Upper lobe of left lung (tissue), 6 donors: ENCODE data around the gene PLA2G2A. TPM values are rescaled to one million over a fixed set of nuclear protein-coding genes. Genes with fewer than 3 reads are reported as not detected.

Source experiments
- ATAC-seq, 2 donors: fragments of 200-7000 bp; cut with Tn5 transposase; one replicate each; pipeline ENCODE4 v1.9.1; 2022; ENCODE audit warnings: mild to moderate bottlenecking in 2 of 2, moderate library complexity in 2 of 2; ENCODE audit not compliant: low FRiP score in 2 of 2
- DNase-seq, 2 donors: peaks; one replicate each; pipeline ENCODE4 v3.0.0-alpha.2; 2019 to 2020
- H3K27ac ChIP-seq, 4 donors: fragments of 200-600 bp; sonication (generic); one replicate each; pipeline ENCODE4 v1.5.1; 2016 to 2019
- H3K27me3 ChIP-seq, 4 donors: fragments of 200-600 bp; sonication (generic); one replicate each; pipeline ENCODE4 v1.5.1; 2017 to 2019
- H3K36me3 ChIP-seq, 4 donors: fragments of 200-600 bp; sonication (generic); one replicate each; pipeline ENCODE4 v1.5.1; 2016 to 2019
- H3K4me1 ChIP-seq, 4 donors: fragments of 200-600 bp; sonication (generic); one replicate each; pipeline ENCODE4 v1.5.1; 2018 to 2019
- H3K4me3 ChIP-seq, 4 donors: fragments of 200-600 bp; sonication (generic); one replicate each; pipeline ENCODE4 v1.5.1; 2017 to 2019; ENCODE audit warnings: mild to moderate bottlenecking in 2 of 4, moderate library complexity in 1 of 4
- H3K9me3 ChIP-seq, 4 donors: fragments of 200-600 bp; sonication (generic); one replicate each; pipeline ENCODE4 v1.5.1; 2018 to 2019
- EP300 ChIP-seq, 4 donors: sonication (generic); formaldehyde crosslinking; IDR thresholded peaks; one replicate each; pipeline ENCODE4 v1.5.1; 2017; ENCODE audit warnings: antibody characterized with exemption in 4 of 4, control low read depth in 2 of 4
- POLR2A ChIP-seq, 4 donors: fragments of 450-650 bp; IDR thresholded peaks; one replicate each; pipeline ENCODE4 v1.5.1; 2016 to 2017; ENCODE audit warnings: antibody characterized with exemption in 4 of 4, mild to moderate bottlenecking in 2 of 4
- POLR2AphosphoS5 ChIP-seq, 2 donors: sonication (generic); formaldehyde crosslinking; IDR thresholded peaks; one replicate each; pipeline ENCODE4 v1.5.1; 2017; ENCODE audit warnings: antibody characterized with exemption in 2 of 2
- WGBS, 2 donors: methylation state at CpG; one replicate each; pipeline ENCODE4 v1.1.5; 2017 to 2018; 5-methylcytosine and 5-hydroxymethylcytosine counted together
- total RNA-seq, 6 donors: library from RNA; depleted of rRNA in 4 of 6; stranded (reverse); fragments of >200 nt in 4 of 6; gene quantifications; one replicate each; pipeline versions ENCODE4 v1.1.0 to v1.2.1, GENCODE V29; 2016 to 2021
- TF ChIP-seq, protein P1 (sequence below), 6 experiments: fragments of 450-650 bp in 4 of 6; fragments of 200-600 bp in 2 of 6; sonication (generic) in 2 of 6; IDR thresholded peaks; one replicate each; pipeline ENCODE4 v1.5.1; 2016 to 2019; ENCODE audit warnings: antibody characterized with exemption in 6 of 6
- donor health status: DM: no; HTN: no; CAD: no; lungs with moderate emphysema.
- donor health status: DM: no; HTN: yes; CAD: no; lungs with severe emphysema.

Gene PLA2G2A
- total RNA-seq, 6 donors from 2014 or later = 0.76 to 136 (median 14.9) TPM; not detected in 1

DNA sequence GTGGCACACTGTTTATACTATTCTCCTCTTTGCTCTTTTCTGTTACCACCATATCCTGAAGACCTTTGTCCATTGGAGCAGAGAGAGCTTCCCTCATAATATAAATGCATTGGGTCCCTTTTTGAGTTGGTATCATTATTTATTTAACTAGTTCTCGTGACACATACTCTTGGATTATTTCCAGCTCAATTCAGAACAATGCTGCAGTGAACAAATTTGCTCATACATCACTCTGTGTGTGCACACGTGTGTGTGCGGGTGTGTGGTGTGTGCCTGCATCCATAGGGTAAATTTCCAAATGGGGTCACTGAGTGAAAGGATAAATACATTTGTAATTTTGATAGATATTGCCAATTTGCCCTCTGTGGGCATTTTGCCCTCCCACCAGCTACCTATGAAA is 5.8 kb downstream of the PLA2G2A start:
- Histone ChIP-seq H3K36me3 (no peaks in the 10 kb centered on the region), H3K9me3 (no peaks in the 10 kb centered on the region), H3K27ac (no peak overlapping the region), H3K27me3 (no peaks in the 10 kb centered on the region), H3K4me3 (no peak overlapping the region), H3K4me1 (peaks cover 0 to 3% (median 0%) of the 10 kb centered on the region in 4 donors)
- no peak for ATAC-seq
- 52 to 54% methylated on average over 3 of the region's 3 CpGs for WGBS, 2 donors
- no peak for TF ChIP-seq EP300 (IDR thresholded peaks at IDR 0.05)
- no peak for TF ChIP-seq POLR2A (IDR thresholded peaks at IDR 0.05)
- TF ChIP-seq, protein P1, sequence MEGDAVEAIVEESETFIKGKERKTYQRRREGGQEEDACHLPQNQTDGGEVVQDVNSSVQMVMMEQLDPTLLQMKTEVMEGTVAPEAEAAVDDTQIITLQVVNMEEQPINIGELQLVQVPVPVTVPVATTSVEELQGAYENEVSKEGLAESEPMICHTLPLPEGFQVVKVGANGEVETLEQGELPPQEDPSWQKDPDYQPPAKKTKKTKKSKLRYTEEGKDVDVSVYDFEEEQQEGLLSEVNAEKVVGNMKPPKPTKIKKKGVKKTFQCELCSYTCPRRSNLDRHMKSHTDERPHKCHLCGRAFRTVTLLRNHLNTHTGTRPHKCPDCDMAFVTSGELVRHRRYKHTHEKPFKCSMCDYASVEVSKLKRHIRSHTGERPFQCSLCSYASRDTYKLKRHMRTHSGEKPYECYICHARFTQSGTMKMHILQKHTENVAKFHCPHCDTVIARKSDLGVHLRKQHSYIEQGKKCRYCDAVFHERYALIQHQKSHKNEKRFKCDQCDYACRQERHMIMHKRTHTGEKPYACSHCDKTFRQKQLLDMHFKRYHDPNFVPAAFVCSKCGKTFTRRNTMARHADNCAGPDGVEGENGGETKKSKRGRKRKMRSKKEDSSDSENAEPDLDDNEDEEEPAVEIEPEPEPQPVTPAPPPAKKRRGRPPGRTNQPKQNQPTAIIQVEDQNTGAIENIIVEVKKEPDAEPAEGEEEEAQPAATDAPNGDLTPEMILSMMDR (IDR thresholded peaks at IDR 0.05) = no peak
- no peak for TF ChIP-seq POLR2AphosphoS5 (IDR thresholded peaks at IDR 0.05)
- DNase-seq = no peak

DNA sequence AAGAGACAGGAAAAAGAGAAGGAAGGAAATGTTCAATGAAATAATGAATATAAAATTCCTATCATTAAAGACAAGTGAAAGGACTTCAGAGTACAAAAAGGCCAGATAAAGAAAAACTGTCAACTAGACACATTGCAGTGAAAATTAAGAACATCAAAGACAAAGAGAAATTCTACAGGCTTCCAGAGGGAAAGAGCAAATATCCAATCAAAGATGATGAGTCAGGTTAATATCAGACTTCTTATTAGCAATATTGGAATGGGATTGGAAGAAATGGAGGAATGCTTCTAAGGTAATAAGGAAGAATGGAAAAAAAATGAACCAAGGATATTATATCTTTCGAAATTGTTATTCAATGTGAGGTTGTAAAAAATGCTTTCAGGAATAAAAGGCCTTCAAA is 7.8 kb downstream of the PLA2G2A start:
- 83 to 91% methylated on average over 1 of the region's 1 CpG for WGBS, 2 donors

DNA sequence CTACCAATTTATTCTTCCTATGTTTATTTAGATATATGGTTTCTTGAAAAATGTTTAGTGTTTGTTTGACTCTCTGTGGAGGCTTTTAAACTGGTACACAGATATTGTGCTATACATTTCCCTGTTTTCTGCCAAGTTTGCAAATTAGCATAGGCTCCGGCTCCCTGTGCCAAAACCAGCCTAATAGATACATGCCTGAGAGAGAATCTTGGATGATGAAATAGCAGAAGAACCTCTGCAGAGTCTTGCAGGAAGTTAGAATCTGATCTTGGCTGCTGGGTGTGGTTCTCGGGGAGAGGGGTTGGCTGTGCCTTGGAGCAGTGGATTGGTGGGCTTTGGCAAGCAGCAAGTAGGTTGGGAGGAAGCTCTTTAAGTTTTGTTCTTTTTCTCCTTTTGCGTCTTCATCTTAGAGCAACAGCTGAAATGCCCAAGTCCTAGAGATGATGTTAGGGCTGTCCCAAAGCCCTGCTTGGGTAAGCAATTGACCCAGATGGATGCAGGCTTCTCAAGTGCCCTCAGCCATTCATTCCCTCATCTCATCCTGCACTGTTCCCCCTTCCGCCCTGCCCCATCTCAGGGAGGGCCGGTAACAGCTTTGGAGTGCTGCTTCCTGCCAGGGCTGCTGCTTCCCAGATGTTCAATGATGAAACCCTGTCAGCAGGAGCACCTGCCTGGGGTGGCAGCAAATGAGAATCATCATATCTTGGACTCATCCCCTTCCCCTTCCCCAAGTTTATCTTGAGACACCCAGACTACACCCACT is 9.3 kb downstream of the PLA2G2A start:
- 74 to 76% methylated on average over 5 of the region's 5 CpGs for WGBS, 2 donors
- Histone ChIP-seq H3K36me3 (no peaks in the 10 kb centered on the region), H3K4me3 (no peak overlapping the region), H3K27me3 (no peaks in the 10 kb centered on the region), H3K27ac (no peak overlapping the region), H3K4me1 (peaks cover 0 to 3% (median 0%) of the 10 kb centered on the region in 4 donors), H3K9me3 (no peaks in the 10 kb centered on the region)
- TF ChIP-seq, protein P1 (IDR thresholded peaks at IDR 0.05) = no peak
- TF ChIP-seq POLR2AphosphoS5 (IDR thresholded peaks at IDR 0.05) (no peak), EP300 (IDR thresholded peaks at IDR 0.05) (no peak), POLR2A (IDR thresholded peaks at IDR 0.05) (no peak)
- ATAC-seq (no peak), DNase-seq (no peak)

More for the DNA sequence above, 7.8 kb downstream of the PLA2G2A start:
- H3K4me1 ChIP-seq = peaks cover 0 to 3% (median 0%) of the 10 kb centered on the region in 4 donors
- TF ChIP-seq, protein P1 (IDR thresholded peaks at IDR 0.05) = no peak
- no peak for TF ChIP-seq POLR2AphosphoS5 (IDR thresholded peaks at IDR 0.05)
- no peak for TF ChIP-seq POLR2A (IDR thresholded peaks at IDR 0.05)
- TF ChIP-seq EP300 (IDR thresholded peaks at IDR 0.05) = no peak
- H3K36me3 ChIP-seq = no peaks in the 10 kb centered on the region
- no peak overlapping the region for H3K4me3 ChIP-seq
- H3K27me3 ChIP-seq = no peaks in the 10 kb centered on the region
- ATAC-seq (no peak), DNase-seq (no peak)
- no peak overlapping the region for H3K27ac ChIP-seq
- no peaks in the 10 kb centered on the region for H3K9me3 ChIP-seq

DNA sequence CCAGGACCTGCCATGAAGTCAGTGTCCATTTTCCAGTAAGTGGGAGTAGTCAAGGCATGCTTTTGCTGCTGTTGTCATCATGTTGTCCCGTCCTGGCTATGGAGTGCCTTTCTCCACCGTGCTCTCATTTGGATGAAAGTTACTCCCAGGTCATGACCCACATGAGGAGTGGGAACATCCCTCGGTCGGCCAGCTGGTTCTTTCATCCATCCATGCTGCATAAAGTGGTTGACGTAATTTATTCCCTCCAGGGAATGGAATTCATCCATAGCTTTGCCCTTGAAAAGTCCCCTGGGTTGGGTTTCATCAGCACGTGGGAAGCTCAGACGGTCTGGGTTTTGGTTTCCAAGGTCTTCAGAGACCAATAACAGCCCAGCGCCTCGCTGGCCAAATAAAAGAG is 11.6 kb downstream of the PLA2G2A start:
- 80 to 81% methylated on average over 9 of the region's 9 CpGs for WGBS, 2 donors
- ATAC-seq = peak in 1 of 2 donors; percentile 93
- Histone ChIP-seq H3K9me3 (no peaks in the 10 kb centered on the region), H3K4me1 (no peaks in the 10 kb centered on the region), H3K27me3 (no peaks in the 10 kb centered on the region), H3K4me3 (no peak overlapping the region), H3K27ac (no peak overlapping the region), H3K36me3 (no peaks in the 10 kb centered on the region)
- no peak for DNase-seq
- TF ChIP-seq POLR2A (IDR thresholded peaks at IDR 0.05) (no peak), EP300 (IDR thresholded peaks at IDR 0.05) (no peak), POLR2AphosphoS5 (IDR thresholded peaks at IDR 0.05) (no peak)
- TF ChIP-seq, protein P1 (IDR thresholded peaks at IDR 0.05) = no peak

DNA sequence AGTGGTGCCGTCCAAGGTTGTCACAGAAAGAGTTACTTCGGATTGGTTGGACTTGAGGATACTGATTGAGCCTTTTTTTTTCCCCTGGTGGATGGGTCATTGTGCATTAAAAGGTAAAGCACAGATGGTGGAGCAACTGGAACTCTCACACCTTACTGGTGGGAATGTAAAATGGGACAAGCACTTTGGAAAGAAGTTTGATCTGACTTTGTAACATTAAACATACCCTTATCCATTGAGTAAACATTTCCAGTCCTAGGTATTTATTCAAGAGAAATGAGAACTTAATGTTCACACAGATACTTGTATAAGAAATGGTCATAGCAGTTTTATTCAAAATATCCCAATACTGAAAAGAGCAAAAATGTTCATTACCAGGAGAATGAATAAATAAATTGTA is 14.9 kb downstream of the PLA2G2A start:
- WGBS, 2 donors = 89 to 94% methylated on average over 2 of the region's 2 CpGs
- H3K27ac ChIP-seq = no peak overlapping the region
- ATAC-seq (no peak), DNase-seq (no peak)
- TF ChIP-seq POLR2AphosphoS5 (IDR thresholded peaks at IDR 0.05) (no peak), POLR2A (IDR thresholded peaks at IDR 0.05) (no peak), EP300 (IDR thresholded peaks at IDR 0.05) (no peak)
- TF ChIP-seq, protein P1 (IDR thresholded peaks at IDR 0.05) = no peak
- H3K4me3 ChIP-seq = no peak overlapping the region
- no peaks in the 10 kb centered on the region for H3K36me3 ChIP-seq
- H3K27me3 ChIP-seq = no peaks in the 10 kb centered on the region
- no peaks in the 10 kb centered on the region for H3K9me3 ChIP-seq
- no peaks in the 10 kb centered on the region for H3K4me1 ChIP-seq
